Vagina (tissue), 2 donors: Measurements from ENCODE around the gene MGAT5B.

ENCODE experiments used
- CTCF ChIP-seq, 3 experiments: fragments of 450-650 bp in 2 of 3; fragments of 200-600 bp in 1 of 3; sonication (generic) in 1 of 3; IDR thresholded peaks; one replicate each; pipeline ENCODE4 v1.5.1; 2017 to 2019; ENCODE audit warnings: antibody characterized with exemption in 3 of 3, mild to moderate bottlenecking in 2 of 3, moderate library complexity in 2 of 3
- POLR2A ChIP-seq, 2 donors: fragments of 450-650 bp; IDR thresholded peaks; one replicate each; pipeline ENCODE4 v1.6.1; 2017; ENCODE audit warnings: antibody characterized with exemption in 2 of 2, mild to moderate bottlenecking in 2 of 2, moderate library complexity in 2 of 2
- POLR2AphosphoS5 ChIP-seq, 2 donors: sonication (generic); formaldehyde crosslinking; IDR thresholded peaks; one replicate each; pipeline ENCODE4 v1.9.0; 2017; ENCODE audit warnings: antibody characterized with exemption in 2 of 2, mild to moderate bottlenecking in 2 of 2, low read depth in 1 of 2; ENCODE audit not compliant: insufficient read depth in 1 of 2

GRCh38 chr17:76997981-76998531, 129.9 kb downstream of the MGAT5B start:
- TF ChIP-seq CTCF (IDR thresholded peaks at IDR 0.05), result no peak
- no peak for TF ChIP-seq POLR2A (IDR thresholded peaks at IDR 0.05)
- TF ChIP-seq POLR2AphosphoS5 (IDR thresholded peaks at IDR 0.05; ENCODE audit: insufficient read depth in 1 of 2, low read depth in 1 of 2), result no peak
